Measurements from ENCODE around the gene AOX1. TPM values are rescaled to one million over a fixed set of nuclear protein-coding genes. Genes with fewer than 3 reads are reported as not detected.

The AOX1 gene
- polyA plus RNA-seq, 1 of the 3 experiments (the other 2 are of a cell fraction): 3.3 TPM

GRCh38 chr2:200687922-200688920, 102.4 kb downstream of the AOX1 start:
- Histone ChIP-seq H4K20me1 (ENCODE audit: insufficient read depth) (no peaks in the 10 kb centered on the region), H3F3A (replicated peaks; ENCODE audit: insufficient read depth) (no peaks in the 10 kb centered on the region), H3K9me2 (no peaks in the 10 kb centered on the region), H3K4me3 (ENCODE audit: low read depth in 2 of 2, low read length in 1 of 2) (no peak overlapping the region), H2AFZ (ENCODE audit: low read depth) (no peak overlapping the region), H3K4me2 (no peak overlapping the region), H3K9me3 (no peaks in the 10 kb centered on the region), H3K9ac (no peak overlapping the region), H3K79me2 (ENCODE audit: insufficient read depth) (no peaks in the 10 kb centered on the region), H3K4me1 (ENCODE audit: control insufficient read depth in 1 of 2, insufficient read depth in 2 of 2, low read depth in 1 of 2, low read length in 1 of 2) (no peaks in the 10 kb centered on the region), H3K27me3 (ENCODE audit: insufficient read depth) (no peaks in the 10 kb centered on the region), H3K36me3 (replicated peaks in 1 of 2; ENCODE audit: control insufficient read depth in 1 of 2, insufficient read depth in 2 of 2, low read length in 1 of 2) (no peaks in the 10 kb centered on the region), H3K27ac (ENCODE audit: low read depth in 2 of 2, low read length in 1 of 2) (no peak overlapping the region)
- TF ChIP-seq RFX5 (IDR thresholded peaks at IDR 0.05; ENCODE audit: low read length) (no peak), MEF2A (IDR thresholded peaks at IDR 0.05; ENCODE audit: borderline replicate concordance, low read depth) (no peak), CTCF (IDR thresholded peaks at IDR 0.05) (no peak), MAX (IDR thresholded peaks at IDR 0.05; ENCODE audit: low read depth) (no peak), ELF1 (IDR thresholded peaks at IDR 0.05) (no peak), TAF1 (IDR thresholded peaks at IDR 0.05; ENCODE audit: borderline replicate concordance, low read depth, low read length) (no peak), NFIC (IDR thresholded peaks at IDR 0.05; ENCODE audit: borderline replicate concordance) (no peak), ZBTB33 (IDR thresholded peaks at IDR 0.05; ENCODE audit: borderline replicate concordance, low read depth) (no peak)
- DNase-seq: no peak
- WGBS (ENCODE audit: low lambda C conversion rate): 54% methylated on average over 2 of the region's 2 CpGs
- POLR2A ChIA-PET: no interaction called here
- CTCF ChIA-PET: no interaction called here

GRCh38 chr2:200689115-200689514, 103.3 kb downstream of the AOX1 start:
- H3K9me2 ChIP-seq: no peaks in the 10 kb centered on the region
- no peaks in the 10 kb centered on the region for H3K79me2 ChIP-seq (ENCODE audit: insufficient read depth)
- H3K36me3 ChIP-seq (replicated peaks in 1 of 2; ENCODE audit: control insufficient read depth in 1 of 2, insufficient read depth in 2 of 2, low read length in 1 of 2): no peaks in the 10 kb centered on the region
- 50% methylated on average over 3 of the region's 3 CpGs for WGBS (ENCODE audit: low lambda C conversion rate)
- CTCF ChIA-PET: interaction anchor here (0.8 kb wide), 1 partner anchor 14 kb away, joined by 3 read pairs; no protein-coding TSS in a partner anchor
- H3F3A ChIP-seq (replicated peaks; ENCODE audit: insufficient read depth): no peaks in the 10 kb centered on the region
- no peak overlapping the region for H3K4me2 ChIP-seq
- no peak overlapping the region for H3K9ac ChIP-seq
- no peaks in the 10 kb centered on the region for H3K9me3 ChIP-seq
- no peaks in the 10 kb centered on the region for H3K4me1 ChIP-seq (ENCODE audit: control insufficient read depth in 1 of 2, insufficient read depth in 2 of 2, low read depth in 1 of 2, low read length in 1 of 2)
- no peak overlapping the region for H2AFZ ChIP-seq (ENCODE audit: low read depth)
- DNase-seq: no peak
- no peak overlapping the region for H3K27ac ChIP-seq (ENCODE audit: low read depth in 2 of 2, low read length in 1 of 2)
- H3K27me3 ChIP-seq (ENCODE audit: insufficient read depth): no peaks in the 10 kb centered on the region
- POLR2A ChIA-PET: no interaction called here
- H4K20me1 ChIP-seq (ENCODE audit: insufficient read depth): no peaks in the 10 kb centered on the region
- no peak overlapping the region for H3K4me3 ChIP-seq (ENCODE audit: low read depth in 2 of 2, low read length in 1 of 2)
- no peak for TF ChIP-seq RXRA (IDR thresholded peaks at IDR 0.05; ENCODE audit: borderline replicate concordance, low read depth)
- no peak for TF ChIP-seq USF2 (IDR thresholded peaks at IDR 0.05; ENCODE audit: borderline replicate concordance, low read depth, low read length)
- TF ChIP-seq YY1 (IDR thresholded peaks at IDR 0.05; ENCODE audit: low read depth): no peak
- TF ChIP-seq ZBTB33 (IDR thresholded peaks at IDR 0.05; ENCODE audit: borderline replicate concordance, low read depth): no peak
- TF ChIP-seq NFIC (IDR thresholded peaks at IDR 0.05; ENCODE audit: borderline replicate concordance): no peak
- TF ChIP-seq MEF2A (IDR thresholded peaks at IDR 0.05; ENCODE audit: borderline replicate concordance, low read depth): no peak
- no peak for TF ChIP-seq PBX3 (IDR thresholded peaks at IDR 0.05)
- TF ChIP-seq TEAD4 (IDR thresholded peaks at IDR 0.05; ENCODE audit: borderline replicate concordance, insufficient read depth): no peak
- no peak for TF ChIP-seq RAD21 (IDR thresholded peaks at IDR 0.05; ENCODE audit: low read length)
